ENCODE results near the gene GPRIN3. TPM values are rescaled to one million over a fixed set of nuclear protein-coding genes. Genes with fewer than 3 reads are reported as not detected.
"Not testable (repeated sequence)": the region's sequence is repeated elsewhere in the genome, so short reads cannot be mapped to it uniquely, and the experiment has no call there.

The GPRIN3 gene
- total RNA-seq, 1 donor from 2014 or later, result 25.2 TPM

DNA sequence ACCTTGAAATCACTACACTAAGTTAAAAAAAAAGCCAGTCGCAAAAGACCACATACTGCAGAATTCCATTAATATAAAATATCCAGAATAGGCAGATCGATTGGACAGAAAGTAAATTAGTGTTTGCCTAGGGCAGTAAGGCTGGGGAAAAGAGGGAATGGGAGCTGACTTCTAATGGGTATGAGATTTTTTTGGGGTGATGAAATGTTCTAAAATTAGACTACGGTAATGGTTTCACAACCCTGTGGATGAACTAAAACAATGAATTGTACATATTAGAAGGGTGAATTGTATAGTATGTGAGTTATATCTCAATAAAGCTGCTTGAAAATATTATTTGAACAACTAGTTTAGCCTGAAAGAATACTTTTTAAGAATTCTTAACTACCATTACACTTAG is 6.7 kb upstream of the GPRIN3 start:
- DNase-seq, result no peak
- ATAC-seq, result no peak
- Histone ChIP-seq H3K9me3 (no peaks in the 10 kb centered on the region), H3K27ac (no peak overlapping the region), H3K4me1 (peaks cover 14% of the 10 kb centered on the region), H3K27me3 (no peaks in the 10 kb centered on the region), H3K36me3 (no peaks in the 10 kb centered on the region), H3K4me3 (no peak overlapping the region)
- intact Hi-C loops (cut with DNase I), result no loop called here
- TF ChIP-seq, protein P1, sequence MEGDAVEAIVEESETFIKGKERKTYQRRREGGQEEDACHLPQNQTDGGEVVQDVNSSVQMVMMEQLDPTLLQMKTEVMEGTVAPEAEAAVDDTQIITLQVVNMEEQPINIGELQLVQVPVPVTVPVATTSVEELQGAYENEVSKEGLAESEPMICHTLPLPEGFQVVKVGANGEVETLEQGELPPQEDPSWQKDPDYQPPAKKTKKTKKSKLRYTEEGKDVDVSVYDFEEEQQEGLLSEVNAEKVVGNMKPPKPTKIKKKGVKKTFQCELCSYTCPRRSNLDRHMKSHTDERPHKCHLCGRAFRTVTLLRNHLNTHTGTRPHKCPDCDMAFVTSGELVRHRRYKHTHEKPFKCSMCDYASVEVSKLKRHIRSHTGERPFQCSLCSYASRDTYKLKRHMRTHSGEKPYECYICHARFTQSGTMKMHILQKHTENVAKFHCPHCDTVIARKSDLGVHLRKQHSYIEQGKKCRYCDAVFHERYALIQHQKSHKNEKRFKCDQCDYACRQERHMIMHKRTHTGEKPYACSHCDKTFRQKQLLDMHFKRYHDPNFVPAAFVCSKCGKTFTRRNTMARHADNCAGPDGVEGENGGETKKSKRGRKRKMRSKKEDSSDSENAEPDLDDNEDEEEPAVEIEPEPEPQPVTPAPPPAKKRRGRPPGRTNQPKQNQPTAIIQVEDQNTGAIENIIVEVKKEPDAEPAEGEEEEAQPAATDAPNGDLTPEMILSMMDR (IDR thresholded peaks at IDR 0.05), result no peak

DNA sequence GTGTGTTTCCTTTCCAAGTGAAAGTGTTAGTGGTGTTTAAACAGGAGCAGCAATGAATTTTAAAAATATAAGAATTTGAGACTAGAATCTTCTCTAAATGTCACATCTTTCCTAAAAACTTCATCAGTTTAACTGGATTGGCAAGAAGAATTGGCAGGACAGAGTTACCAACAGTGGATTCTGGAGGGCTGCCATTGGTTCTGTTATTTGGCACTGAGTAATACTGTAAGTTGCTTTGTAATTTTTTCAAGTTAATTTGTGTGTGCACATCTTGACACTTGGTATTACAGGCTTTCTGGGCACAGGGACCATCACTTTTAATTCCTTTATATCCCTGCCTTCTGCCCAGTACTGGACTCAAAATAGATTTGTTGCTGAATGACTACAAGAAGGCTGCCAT is 4.5 kb upstream of the GPRIN3 start:
- TF ChIP-seq, protein P1 (IDR thresholded peaks at IDR 0.05), result no peak
- Histone ChIP-seq H3K27me3 (no peaks in the 10 kb centered on the region), H3K9me3 (no peaks in the 10 kb centered on the region), H3K36me3 (no peaks in the 10 kb centered on the region), H3K4me1 (peaks cover 6% of the 10 kb centered on the region), H3K4me3 (no peak overlapping the region), H3K27ac (no peak overlapping the region)
- ATAC-seq (no peak), DNase-seq (no peak)
- intact Hi-C loops (cut with DNase I), result no loop called here

DNA sequence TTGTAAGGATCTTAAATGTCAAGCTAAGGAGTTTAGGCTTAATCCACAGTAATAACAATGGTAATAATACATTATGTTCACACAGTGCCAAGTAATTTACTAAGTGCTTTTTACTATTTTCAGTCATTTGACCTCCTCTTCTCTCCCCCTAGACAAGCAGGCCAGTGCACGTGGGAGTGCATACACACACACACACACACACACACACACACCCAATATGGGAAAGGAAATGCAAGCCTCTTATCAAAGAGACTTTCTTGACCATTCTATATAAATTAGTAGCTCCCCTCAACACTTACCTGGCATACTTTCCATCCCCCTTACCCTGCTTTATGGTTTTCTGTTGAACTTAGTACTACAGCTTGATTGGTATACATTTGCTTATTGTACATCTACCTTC is 3.8 kb upstream of the GPRIN3 start:
- Histone ChIP-seq H3K9me3 (no peaks in the 10 kb centered on the region), H3K4me3 (no peak overlapping the region), H3K4me1 (no peaks in the 10 kb centered on the region), H3K27me3 (no peaks in the 10 kb centered on the region), H3K27ac (no peak overlapping the region), H3K36me3 (no peaks in the 10 kb centered on the region)
- no peak for ATAC-seq
- DNase-seq, result no peak
- TF ChIP-seq, protein P1 (IDR thresholded peaks at IDR 0.05), result no peak
- intact Hi-C loops (cut with DNase I), result no loop called here

DNA sequence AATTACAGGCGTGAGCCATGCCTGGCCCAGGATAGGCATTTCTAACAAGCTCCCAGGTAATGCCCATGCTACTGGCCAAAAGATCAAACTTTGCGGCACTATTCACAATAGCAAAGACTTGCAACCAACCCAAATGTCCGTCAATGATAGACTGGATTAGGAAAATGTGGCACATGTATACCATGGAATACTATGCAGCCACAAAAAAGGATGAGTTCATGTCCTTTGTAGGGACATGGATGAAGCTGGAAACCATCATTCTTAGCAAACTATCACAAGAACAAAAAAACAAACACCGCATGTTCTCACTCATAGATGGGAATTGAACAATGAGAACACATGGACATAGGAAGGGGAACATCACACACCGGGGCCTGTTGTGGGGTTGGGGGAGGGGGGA is 1.6 kb upstream of the GPRIN3 start:
- H3K27ac ChIP-seq; H3K27me3 ChIP-seq; H3K4me3 ChIP-seq; ATAC-seq; DNase-seq; H3K4me1 ChIP-seq; H3K9me3 ChIP-seq; intact Hi-C loops (cut with DNase I); H3K36me3 ChIP-seq: not testable (repeated sequence)

DNA sequence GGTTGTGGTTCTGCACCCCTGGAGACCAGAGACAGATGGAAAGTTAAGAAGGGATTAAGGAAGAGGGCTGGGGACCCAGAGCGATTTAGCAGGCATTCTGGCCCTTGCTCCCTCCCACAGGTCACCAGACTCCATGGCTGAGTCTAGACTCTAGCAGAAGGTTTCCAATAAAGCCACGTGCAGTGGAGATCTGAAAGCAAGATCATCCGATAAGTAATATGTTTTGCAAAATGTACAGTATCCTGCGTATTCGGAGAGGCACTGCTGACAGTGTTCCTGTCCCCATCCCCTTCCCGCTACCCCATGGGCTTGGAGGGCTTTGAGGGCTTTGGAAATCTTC is 531 bp upstream of the GPRIN3 start:
- no peaks in the 10 kb centered on the region for H3K36me3 ChIP-seq
- DNase-seq, result no peak
- intact Hi-C loops (cut with DNase I), result no loop called here
- peaks cover 13% of the 10 kb centered on the region for H3K4me1 ChIP-seq
- TF ChIP-seq, protein P1 (IDR thresholded peaks at IDR 0.05), result no peak
- H3K9me3 ChIP-seq, result no peaks in the 10 kb centered on the region
- peak overlapping the region; percentile 87 for H3K27ac ChIP-seq
- peak; percentile 47 for ATAC-seq
- peak overlapping the region; percentile 72 for H3K4me3 ChIP-seq
- no peaks in the 10 kb centered on the region for H3K27me3 ChIP-seq

DNA sequence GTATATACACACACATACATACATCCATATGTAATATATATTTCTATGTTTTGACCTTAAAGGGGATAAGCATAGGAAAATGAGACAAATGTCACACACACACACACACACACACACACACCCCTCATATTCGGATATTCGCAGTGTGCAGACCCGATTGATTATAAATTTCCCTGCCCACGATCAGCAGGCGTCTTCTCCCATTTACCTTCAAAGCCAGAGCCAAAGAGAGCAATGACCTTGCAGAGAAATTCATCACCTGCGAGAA is 488 bp downstream of the GPRIN3 start:
- TF ChIP-seq, protein P1 (IDR thresholded peaks at IDR 0.05), result no peak
- intact Hi-C loops (cut with DNase I), result no loop called here
- no peaks in the 10 kb centered on the region for H3K36me3 ChIP-seq
- peak overlapping the region; percentile 72 for H3K4me3 ChIP-seq
- no peaks in the 10 kb centered on the region for H3K9me3 ChIP-seq
- DNase-seq, result no peak
- H3K4me1 ChIP-seq, result peaks cover 13% of the 10 kb centered on the region
- H3K27ac ChIP-seq, result peak overlapping the region; percentile 87
- ATAC-seq, result no peak
- H3K27me3 ChIP-seq, result no peaks in the 10 kb centered on the region
